CD8-positive, alpha-beta memory T cell (primary cell): ENCODE measurements around the gene COL11A2. TPM values are rescaled to one million over a fixed set of nuclear protein-coding genes. Genes with fewer than 3 reads are reported as not detected.

Experiments
- CTCF ChIA-PET: fragments of 350-600 bp; sonication (Branson Sonifier 250); formaldehyde crosslinking; loops from one replicate; lab custom pipeline; 2021; ENCODE audit warnings: antibody characterized with exemption; lab: Charles Lee
- POLR2A ChIA-PET: fragments of 350-600 bp; sonication (Branson Sonifier 250); formaldehyde crosslinking; loops from one replicate; lab custom pipeline; 2021; ENCODE audit warnings: antibody characterized with exemption; lab: Charles Lee
- DNase-seq, 5 donors: peaks; one replicate each; pipeline versions ENCODE4 v3.0.0 to v3.0.0-alpha.2; 2020 to 2022; ENCODE audit warnings: mixed read lengths in 1 of 5
- H3K27ac ChIP-seq: one replicate; pipeline ENCODE4 v1.7.0; 2013; ENCODE audit warnings: low read depth, mild to moderate bottlenecking, low read length, moderate library complexity
- H3K27me3 ChIP-seq: 2 replicates; pipeline ENCODE4 v1.7.0; 2013; ENCODE audit warnings: low read length, mild to moderate bottlenecking; ENCODE audit not compliant: insufficient read depth, poor library complexity, severe bottlenecking
- H3K36me3 ChIP-seq: 2 replicates; pipeline ENCODE4 v1.7.0; 2013; ENCODE audit warnings: mild to moderate bottlenecking, low read length, moderate library complexity; ENCODE audit not compliant: insufficient read depth
- H3K4me1 ChIP-seq: 2 replicates; pipeline ENCODE4 v1.7.0; 2013; ENCODE audit warnings: mild to moderate bottlenecking, low read length, moderate library complexity; ENCODE audit not compliant: insufficient read depth
- H3K4me3 ChIP-seq: 2 replicates; pipeline ENCODE4 v1.7.0; 2013; ENCODE audit warnings: mild to moderate bottlenecking, low read length
- H3K9me3 ChIP-seq: 2 replicates; pipeline ENCODE4 v1.7.0; 2013; ENCODE audit warnings: mild to moderate bottlenecking, low read length
- H3K27ac Mint-ChIP-seq, 8 donors: one replicate each; pipeline ENCODE4 v1.8.0; 2020 to 2021; ENCODE audit warnings: mixed read lengths in 8 of 8, mild to moderate bottlenecking in 6 of 8, inconsistent platforms in 3 of 8, moderate library complexity in 3 of 8
- H3K27me3 Mint-ChIP-seq, 2 donors: one replicate each; pipeline ENCODE4 v1.8.0; 2020 to 2021; ENCODE audit warnings: mixed read lengths in 2 of 2, mild to moderate bottlenecking in 1 of 2, moderate library complexity in 1 of 2
- H3K36me3 Mint-ChIP-seq, 3 donors: one replicate each; pipeline ENCODE4 v1.8.0; 2020 to 2021; ENCODE audit warnings: mixed read lengths in 3 of 3, inconsistent platforms in 1 of 3, mild to moderate bottlenecking in 1 of 3
- H3K4me1 Mint-ChIP-seq, 3 donors: one replicate each; pipeline ENCODE4 v1.8.0; 2020 to 2021; ENCODE audit warnings: mixed read lengths in 3 of 3, inconsistent platforms in 1 of 3, mild to moderate bottlenecking in 1 of 3
- H3K4me3 Mint-ChIP-seq, 7 donors: one replicate each; pipeline ENCODE4 v1.8.0; 2020 to 2021; ENCODE audit warnings: mixed read lengths in 7 of 7, mild to moderate bottlenecking in 6 of 7, moderate library complexity in 4 of 7, inconsistent platforms in 2 of 7
- H3K9me3 Mint-ChIP-seq, 5 donors: one replicate each; pipeline ENCODE4 v1.8.0; 2020 to 2022; ENCODE audit warnings: mixed read lengths in 5 of 5, mild to moderate bottlenecking in 3 of 5, moderate library complexity in 2 of 5, inconsistent platforms in 1 of 5
- polyA plus RNA-seq: library from polyadenylated mRNA; unstranded; fragments of 300-500 nt; fragmentation: Illumina TruSeq; gene quantifications from one replicate; pipeline ENCODE4 v1.2.3, GENCODE V29; 2021
- total RNA-seq, 2 experiments: library from RNA; stranded (reverse); gene quantifications; one replicate each; pipeline ENCODE4 v1.2.3, GENCODE V29; 2021

The COL11A2 gene
- total and polyA plus RNA-seq, 3 experiments from 2014 or later: 0.69 to 1.1 TPM; not detected in 1

GRCh38 chr6:33205191-33206026, 13.1 kb upstream of the COL11A2 start:
- DNase-seq: peak in 1 of 5 donors; percentile 36
- Mint-ChIP-seq H3K36me3 (peaks cover 14 to 63% (median 16%) of the 10 kb centered on the region in 3 donors), H3K4me3 (peak overlapping the region; percentile 90 to 99 (median 94)), H3K9me3 (no peaks in the 10 kb centered on the region), H3K27me3 (no peaks in the 10 kb centered on the region), H3K27ac (peak overlapping the region; percentile 77 to 96 (median 91)), H3K4me1 (peaks cover 64 to 76% (median 67%) of the 10 kb centered on the region in 3 donors)
- peaks cover 28% of the 10 kb centered on the region for H3K36me3 ChIP-seq
- ChIA-PET CTCF (interaction anchor here (1.4 to 1.7 kb wide), 2 partner anchors 43 to 191 kb away, joined by 4 read pairs; no protein-coding TSS in a partner anchor), POLR2A (interaction anchor here (0.6 to 1.6 kb wide), 4 partner anchors 22 to 193 kb away, joined by 3 to 4 read pairs (median 4); no protein-coding TSS in a partner anchor)
- H3K9me3 ChIP-seq: no peaks in the 10 kb centered on the region
- no peaks in the 10 kb centered on the region for H3K27me3 ChIP-seq
- peak overlapping the region; percentile 83 for H3K4me3 ChIP-seq
- H3K4me1 ChIP-seq: peaks cover 59% of the 10 kb centered on the region
- H3K27ac ChIP-seq: peak overlapping the region; percentile 60

DNA sequence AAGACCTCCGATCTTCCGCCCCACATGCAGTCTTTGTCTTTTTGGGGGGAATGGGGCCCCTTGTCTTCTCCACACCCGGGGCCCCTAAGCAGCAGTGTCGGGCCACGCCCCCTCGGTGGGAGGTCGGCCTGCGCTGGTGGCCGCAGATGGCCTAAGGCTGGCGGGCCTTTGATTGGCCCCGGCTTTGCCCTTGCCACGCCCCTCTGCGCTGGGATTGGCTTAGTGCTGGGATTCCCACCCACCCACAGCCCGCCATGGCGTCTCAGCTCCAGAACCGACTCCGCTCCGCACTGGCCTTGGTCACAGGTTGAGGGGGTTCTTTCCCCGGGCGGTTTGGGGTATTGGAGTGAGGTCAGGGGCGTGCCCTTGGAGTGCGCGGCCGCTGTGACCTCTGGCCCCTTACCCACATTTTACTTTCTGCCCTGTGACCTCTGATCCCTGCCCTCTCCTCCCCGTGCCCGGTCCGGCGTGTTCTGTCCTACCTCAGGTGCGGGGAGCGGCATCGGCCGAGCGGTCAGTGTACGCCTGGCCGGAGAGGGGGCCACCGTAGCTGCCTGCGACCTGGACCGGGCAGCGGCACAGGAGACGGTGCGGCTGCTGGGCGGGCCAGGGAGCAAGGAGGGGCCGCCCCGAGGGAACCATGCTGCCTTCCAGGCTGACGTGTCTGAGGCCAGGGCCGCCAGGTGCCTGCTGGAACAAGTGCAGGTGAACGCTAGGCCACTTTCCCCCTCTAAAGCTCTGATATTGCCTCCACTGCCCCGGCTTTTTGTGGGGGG, 12.3 kb upstream of the COL11A2 start, which contains the start of gene HSD17B8:
Gene HSD17B8 (plus strand): TSS at position 241 of the 776 bp plus-strand sequence. CDS start 14 bp downstream, at position 255.
- peak; percentile 81 to 94 (median 88) for DNase-seq
- Histone ChIP-seq H3K9me3 (no peaks in the 10 kb centered on the region), H3K36me3 (peaks cover 20% of the 10 kb centered on the region), H3K4me3 (peak within 1 kb of the TSS; percentile 83), H3K27ac (peak within 1 kb of the TSS; percentile 60), H3K4me1 (peaks cover 62% of the 10 kb centered on the region), H3K27me3 (no peaks in the 10 kb centered on the region)
- Mint-ChIP-seq H3K27me3 (no peaks in the 10 kb centered on the region), H3K4me1 (peaks cover 62 to 76% (median 69%) of the 10 kb centered on the region in 3 donors), H3K9me3 (no peaks in the 10 kb centered on the region), H3K36me3 (peaks cover 11 to 60% (median 12%) of the 10 kb centered on the region in 3 donors), H3K4me3 (peak within 1 kb of the TSS; percentile 90 to 99 (median 94)), H3K27ac (peak within 1 kb of the TSS; percentile 77 to 96 (median 91))
- POLR2A ChIA-PET: interaction anchor here (0.6 to 1.6 kb wide), 7 partner anchors 11 to 1163 kb away, joined by 3 to 5 read pairs (median 4); no protein-coding TSS in a partner anchor
- CTCF ChIA-PET: interaction anchor here (1.4 to 1.7 kb wide), 2 partner anchors 44 to 190 kb away, joined by 4 read pairs; no protein-coding TSS in a partner anchor

- DNase-seq: no peak
- Histone ChIP-seq H3K27me3 (no peaks in the 10 kb centered on the region), H3K4me3 (peak overlapping the region; percentile 83), H3K9me3 (no peaks in the 10 kb centered on the region), H3K4me1 (peaks cover 62% of the 10 kb centered on the region), H3K36me3 (peaks cover 19% of the 10 kb centered on the region), H3K27ac (no peak overlapping the region)
- peak overlapping the region; percentile 90 to 99 (median 94) for H3K4me3 Mint-ChIP-seq
- H3K9me3 Mint-ChIP-seq: no peaks in the 10 kb centered on the region
- no peaks in the 10 kb centered on the region for H3K27me3 Mint-ChIP-seq
- peaks cover 10 to 59% (median 12%) of the 10 kb centered on the region in 3 donors for H3K36me3 Mint-ChIP-seq
- peak overlapping the region in 7 of 8 donors; percentile 58 to 96 (median 83) for H3K27ac Mint-ChIP-seq
- ChIA-PET CTCF (interaction anchor here (1.7 kb wide), 1 partner anchor 44 kb away, joined by 4 read pairs; no protein-coding TSS in a partner anchor), POLR2A (interaction anchor here (1.0 to 1.6 kb wide), 4 partner anchors 10 to 45 kb away, joined by 3 to 5 read pairs (median 4); no protein-coding TSS in a partner anchor)
- H3K4me1 Mint-ChIP-seq: peaks cover 62 to 76% (median 69%) of the 10 kb centered on the region in 3 donors
These were observed 11.8 kb upstream of the COL11A2 start for GRCh38 chr6:33204165-33204414.

DNA sequence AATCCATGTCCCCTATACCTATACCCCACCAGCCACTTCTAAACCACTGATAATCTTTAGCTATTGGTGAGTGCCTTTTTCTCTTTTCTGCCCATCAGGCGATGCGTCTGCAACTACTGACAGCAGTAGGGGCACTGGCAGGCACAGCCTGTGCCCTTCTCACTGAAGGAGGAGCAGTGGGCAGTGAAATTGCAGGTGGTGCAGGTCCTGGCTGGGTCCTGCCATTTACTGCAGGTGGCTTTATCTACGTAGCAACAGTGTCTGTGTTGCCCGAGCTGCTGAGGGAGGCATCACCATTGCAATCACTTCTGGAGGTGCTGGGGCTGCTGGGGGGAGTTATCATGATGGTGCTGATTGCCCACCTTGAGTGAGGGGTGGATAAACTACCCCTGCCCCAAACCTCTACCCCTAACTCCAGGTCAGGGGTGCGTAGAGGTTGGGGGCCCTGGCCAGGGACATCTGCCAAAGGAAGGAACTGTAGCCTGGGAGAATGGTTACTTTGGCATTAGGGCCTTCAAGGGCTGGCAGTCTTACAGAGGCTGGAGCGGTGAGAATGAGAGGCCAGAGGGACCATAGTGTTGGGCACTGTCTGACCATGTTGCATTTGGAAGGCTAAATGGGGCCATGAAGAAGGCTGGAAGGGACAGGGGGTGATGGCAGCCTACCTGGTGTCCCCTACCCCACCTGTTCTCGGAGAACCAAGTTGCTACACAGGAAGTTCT, 11.3 kb upstream of the COL11A2 start:
- Mint-ChIP-seq H3K4me3 (peak overlapping the region; percentile 90 to 100 (median 95)), H3K36me3 (peaks cover 10 to 55% (median 12%) of the 10 kb centered on the region in 3 donors), H3K27ac (peak overlapping the region; percentile 50 to 96 (median 81)), H3K4me1 (peaks cover 60 to 76% (median 69%) of the 10 kb centered on the region in 3 donors), H3K27me3 (no peaks in the 10 kb centered on the region), H3K9me3 (no peaks in the 10 kb centered on the region)
- CTCF ChIA-PET: interaction anchor here (1.0 kb wide), 1 partner anchor 45 kb away, joined by 3 read pairs; no protein-coding TSS in a partner anchor
- H3K27ac ChIP-seq: no peak overlapping the region
- DNase-seq: no peak
- H3K4me3 ChIP-seq: peak overlapping the region; percentile 83
- no peaks in the 10 kb centered on the region for H3K27me3 ChIP-seq
- POLR2A ChIA-PET: interaction anchor here (0.5 to 1.3 kb wide), 2 partner anchors 73 to 103 kb away, joined by 3 to 4 read pairs; partner anchors contain the start of gene B3GALT4
- H3K9me3 ChIP-seq: no peaks in the 10 kb centered on the region
- H3K36me3 ChIP-seq: peaks cover 19% of the 10 kb centered on the region
- peaks cover 61% of the 10 kb centered on the region for H3K4me1 ChIP-seq

DNA sequence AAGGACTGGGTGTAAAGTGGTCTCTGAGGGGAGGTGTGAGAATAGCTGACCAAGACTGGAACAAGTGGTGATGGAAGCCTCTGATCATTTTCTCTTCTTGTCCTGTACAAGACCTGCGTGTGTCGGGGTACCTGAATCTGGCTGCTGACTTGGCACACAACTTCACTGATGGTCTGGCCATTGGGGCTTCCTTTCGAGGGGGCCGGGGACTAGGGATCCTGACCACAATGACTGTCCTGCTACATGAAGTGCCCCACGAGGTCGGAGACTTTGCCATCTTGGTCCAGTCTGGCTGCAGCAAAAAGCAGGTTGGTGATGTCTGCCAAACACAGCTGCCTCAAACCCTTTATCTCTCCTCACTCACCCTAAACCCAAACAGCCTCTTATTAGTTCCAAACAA, 10.5 kb upstream of the COL11A2 start:
- peaks cover 19% of the 10 kb centered on the region for H3K36me3 ChIP-seq
- no peak overlapping the region for H3K27ac ChIP-seq
- H3K27me3 ChIP-seq: no peaks in the 10 kb centered on the region
- CTCF ChIA-PET: interaction anchor here (1.0 kb wide), 1 partner anchor 46 kb away, joined by 3 read pairs; no protein-coding TSS in a partner anchor
- H3K9me3 ChIP-seq: no peaks in the 10 kb centered on the region
- POLR2A ChIA-PET: interaction anchor here (1.3 kb wide), 1 partner anchor 74 kb away, joined by 3 read pairs; the partner anchor contains the start of gene B3GALT4
- DNase-seq: no peak
- no peak overlapping the region for H3K4me3 ChIP-seq
- H3K4me3 Mint-ChIP-seq: peak overlapping the region in 6 of 7 donors; percentile 62 to 100 (median 99)
- H3K36me3 Mint-ChIP-seq: peaks cover 12 to 55% (median 15%) of the 10 kb centered on the region in 3 donors
- peak overlapping the region in 6 of 8 donors; percentile 10 to 79 (median 55) for H3K27ac Mint-ChIP-seq
- H3K27me3 Mint-ChIP-seq: no peaks in the 10 kb centered on the region
- peaks cover 66 to 83% (median 76%) of the 10 kb centered on the region in 3 donors for H3K4me1 Mint-ChIP-seq
- no peaks in the 10 kb centered on the region for H3K9me3 Mint-ChIP-seq
- peaks cover 65% of the 10 kb centered on the region for H3K4me1 ChIP-seq

- Histone ChIP-seq H3K27me3 (no peaks in the 10 kb centered on the region), H3K9me3 (no peaks in the 10 kb centered on the region), H3K36me3 (peaks cover 23% of the 10 kb centered on the region), H3K27ac (peak overlapping the region; percentile 92), H3K4me3 (peak overlapping the region; percentile 96), H3K4me1 (peaks cover 70% of the 10 kb centered on the region)
- DNase-seq: no peak
- ChIA-PET CTCF (no interaction called here), POLR2A (no interaction called here)
- H3K4me1 Mint-ChIP-seq: peaks cover 70 to 87% (median 85%) of the 10 kb centered on the region in 3 donors
- H3K4me3 Mint-ChIP-seq: peak overlapping the region; percentile 98 to 100 (median 99)
- no peaks in the 10 kb centered on the region for H3K27me3 Mint-ChIP-seq
- peak overlapping the region in 7 of 8 donors; percentile 12 to 99 (median 83) for H3K27ac Mint-ChIP-seq
- H3K9me3 Mint-ChIP-seq: no peaks in the 10 kb centered on the region
- H3K36me3 Mint-ChIP-seq: peaks cover 12 to 62% (median 20%) of the 10 kb centered on the region in 3 donors
These were observed 9.7 kb upstream of the COL11A2 start for GRCh38 chr6:33201935-33202334.

- peak overlapping the region; percentile 98 to 100 (median 99) for H3K27ac Mint-ChIP-seq
- DNase-seq: no peak
- no peaks in the 10 kb centered on the region for H3K9me3 Mint-ChIP-seq
- no peaks in the 10 kb centered on the region for H3K9me3 ChIP-seq
- peaks cover 30% of the 10 kb centered on the region for H3K36me3 ChIP-seq
- peak overlapping the region; percentile 98 to 100 (median 99) for H3K4me3 Mint-ChIP-seq
- peaks cover 69 to 84% (median 83%) of the 10 kb centered on the region in 3 donors for H3K4me1 Mint-ChIP-seq
- H3K36me3 Mint-ChIP-seq: peaks cover 13 to 69% (median 22%) of the 10 kb centered on the region in 3 donors
- H3K4me1 ChIP-seq: peaks cover 70% of the 10 kb centered on the region
- ChIA-PET CTCF (no interaction called here), POLR2A (no interaction called here)
- H3K27me3 ChIP-seq: no peaks in the 10 kb centered on the region
- peak overlapping the region; percentile 92 for H3K27ac ChIP-seq
- peak overlapping the region; percentile 96 for H3K4me3 ChIP-seq
- no peaks in the 10 kb centered on the region for H3K27me3 Mint-ChIP-seq
These were observed 8.9 kb upstream of the COL11A2 start for GRCh38 chr6:33201147-33201545.
